Tongue (tissue), 2 donors: ENCODE results near the gene CORO2A. TPM values are rescaled to one million over a fixed set of nuclear protein-coding genes. Genes with fewer than 3 reads are reported as not detected.
A peak's percentile ranks its signal among the peaks of the same experiment; 100 is the strongest.

Source experiments
- DNase-seq: peaks from one replicate; pipeline ENCODE4 v3.0.0-alpha.2; 2015
- total RNA-seq: library from RNA; depleted of rRNA; stranded (reverse); fragments of >200 nt; gene quantifications from one replicate; pipeline ENCODE4 v1.2.3, GENCODE V29; 2014

The CORO2A gene
- 2.9 TPM for total RNA-seq

- DNase-seq = peak; percentile 75
These were observed at the start of gene CORO2A for GRCh38 chr9:98192503-98193335. Gene CORO2A, minus strand, starts transcription at chr9:98192637. Its CDS starts 34,977 bp downstream, at chr9:98157660.

GRCh38 chr9:98241357-98242300 is 49.2 kb upstream of the CORO2A start:
- no peak for DNase-seq

GRCh38 chr9:98240475-98240874 is 48.0 kb upstream of the CORO2A start:
- DNase-seq = no peak

GRCh38 chr9:98236901-98237487 is 44.6 kb upstream of the CORO2A start:
- no peak for DNase-seq

GRCh38 chr9:98235126-98235525 is 42.7 kb upstream of the CORO2A start:
- DNase-seq = no peak

- DNase-seq = no peak
These were observed 41.9 kb upstream of the CORO2A start for GRCh38 chr9:98234245-98234825.

GRCh38 chr9:98232926-98233325 is 40.5 kb upstream of the CORO2A start:
- no peak for DNase-seq

- DNase-seq = no peak
These were observed 39.5 kb upstream of the CORO2A start for GRCh38 chr9:98231770-98232478.

- no peak for DNase-seq
These were observed 38.4 kb upstream of the CORO2A start for GRCh38 chr9:98230789-98231188.

GRCh38 chr9:98230304-98230703 is 37.9 kb upstream of the CORO2A start:
- no peak for DNase-seq

GRCh38 chr9:98229620-98230019 is 37.2 kb upstream of the CORO2A start:
- DNase-seq = no peak

GRCh38 chr9:98229090-98229395 is 36.6 kb upstream of the CORO2A start:
- DNase-seq = no peak

GRCh38 chr9:98228392-98229089 is 36.1 kb upstream of the CORO2A start:
- DNase-seq = no peak

- no peak for DNase-seq
These were observed 35.4 kb upstream of the CORO2A start for GRCh38 chr9:98227883-98228282.

- DNase-seq = peak; percentile 88
These were observed 34.5 kb upstream of the CORO2A start for GRCh38 chr9:98226957-98227356.

GRCh38 chr9:98226516-98226915 is 34.1 kb upstream of the CORO2A start:
- DNase-seq = no peak

GRCh38 chr9:98225015-98225442 is 32.6 kb upstream of the CORO2A start:
- no peak for DNase-seq

- DNase-seq = peak; percentile 38
These were observed 30.7 kb upstream of the CORO2A start for GRCh38 chr9:98222885-98223691.

GRCh38 chr9:98220911-98221310 is 28.5 kb upstream of the CORO2A start:
- no peak for DNase-seq

GRCh38 chr9:98219794-98220370 is 27.4 kb upstream of the CORO2A start:
- no peak for DNase-seq
